GM21367 (cell line): ENCODE results near the gene ABCC3.
"Not testable (repeated sequence)": the region's sequence is repeated elsewhere in the genome, so short reads cannot be mapped to it uniquely, and the experiment has no call there.

Experiments used
- ATAC-seq: cut with Tn5 transposase; IDR thresholded peaks from one replicate; pipeline ENCODE4 v1.9.1; 2021; ENCODE audit not compliant: unreplicated experiment

ABCC3 gene

DNA sequence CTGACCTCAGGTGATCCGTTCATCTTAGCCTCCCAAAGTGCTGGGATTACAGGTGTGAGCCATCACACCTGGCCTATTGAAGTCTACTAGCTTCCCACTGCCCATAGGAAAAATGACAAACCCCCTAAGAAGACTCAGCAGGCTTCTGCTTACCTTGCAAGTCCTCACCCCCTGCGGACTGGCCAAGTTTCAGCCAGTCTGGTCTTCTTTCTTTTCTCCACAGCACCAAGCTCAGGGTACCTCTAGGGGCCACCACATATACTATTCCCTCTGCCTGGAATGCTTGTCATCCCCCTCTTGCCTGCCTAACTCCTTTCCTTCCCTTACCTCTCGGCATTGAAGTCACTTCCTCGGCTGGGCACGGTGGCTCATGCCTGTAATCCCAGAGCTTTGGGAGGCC is 31.2 kb downstream of the ABCC3 start:
- ATAC-seq: no peak

DNA sequence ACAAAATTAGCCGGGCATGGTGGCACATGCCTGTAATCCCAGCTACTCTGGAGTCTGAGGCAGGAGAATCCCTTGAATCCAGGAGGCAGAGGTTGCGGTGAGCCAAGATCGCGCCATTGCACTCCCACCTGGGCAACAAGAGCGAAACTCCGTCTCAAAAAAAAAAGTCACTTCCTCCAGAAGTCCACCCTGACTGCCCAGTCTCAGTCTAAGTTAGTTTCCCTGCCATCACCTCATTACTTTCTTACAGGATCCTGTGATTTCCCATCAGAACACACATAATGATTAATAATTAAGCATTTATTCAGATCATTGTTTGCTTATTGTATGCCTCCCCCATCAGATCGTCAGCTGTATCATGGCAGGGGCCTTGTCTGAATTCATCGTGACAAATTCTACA is 31.6 kb downstream of the ABCC3 start:
- ATAC-seq: no peak

DNA sequence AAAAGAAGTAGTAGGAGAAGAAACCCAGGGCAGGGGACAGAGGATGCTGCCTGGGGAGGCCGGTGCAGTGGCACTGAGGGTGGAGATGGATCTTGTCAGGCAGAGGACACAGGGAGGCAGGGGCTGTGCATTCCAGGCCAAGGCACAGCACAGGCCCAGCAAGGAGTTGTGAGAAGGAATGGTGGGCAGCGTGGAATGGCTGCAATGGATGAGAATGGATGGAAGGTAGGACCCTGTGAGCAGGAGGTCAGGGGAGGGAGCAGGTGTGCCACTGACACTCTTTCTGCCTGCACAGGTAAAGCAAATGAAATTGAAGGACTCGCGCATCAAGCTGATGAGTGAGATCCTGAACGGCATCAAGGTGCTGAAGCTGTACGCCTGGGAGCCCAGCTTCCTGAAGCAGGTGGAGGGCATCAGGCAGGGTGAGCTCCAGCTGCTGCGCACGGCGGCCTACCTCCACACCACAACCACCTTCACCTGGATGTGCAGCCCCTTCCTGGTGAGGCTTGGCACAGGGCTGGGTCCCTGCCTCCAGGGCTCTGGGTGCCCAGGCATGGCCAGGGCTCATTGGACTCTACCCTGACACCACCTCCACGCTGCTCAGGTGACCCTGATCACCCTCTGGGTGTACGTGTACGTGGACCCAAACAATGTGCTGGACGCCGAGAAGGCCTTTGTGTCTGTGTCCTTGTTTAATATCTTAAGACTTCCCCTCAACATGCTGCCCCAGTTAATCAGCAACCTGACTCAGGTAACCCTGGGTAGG is 32.8 kb downstream of the ABCC3 start:
- ATAC-seq: no peak

DNA sequence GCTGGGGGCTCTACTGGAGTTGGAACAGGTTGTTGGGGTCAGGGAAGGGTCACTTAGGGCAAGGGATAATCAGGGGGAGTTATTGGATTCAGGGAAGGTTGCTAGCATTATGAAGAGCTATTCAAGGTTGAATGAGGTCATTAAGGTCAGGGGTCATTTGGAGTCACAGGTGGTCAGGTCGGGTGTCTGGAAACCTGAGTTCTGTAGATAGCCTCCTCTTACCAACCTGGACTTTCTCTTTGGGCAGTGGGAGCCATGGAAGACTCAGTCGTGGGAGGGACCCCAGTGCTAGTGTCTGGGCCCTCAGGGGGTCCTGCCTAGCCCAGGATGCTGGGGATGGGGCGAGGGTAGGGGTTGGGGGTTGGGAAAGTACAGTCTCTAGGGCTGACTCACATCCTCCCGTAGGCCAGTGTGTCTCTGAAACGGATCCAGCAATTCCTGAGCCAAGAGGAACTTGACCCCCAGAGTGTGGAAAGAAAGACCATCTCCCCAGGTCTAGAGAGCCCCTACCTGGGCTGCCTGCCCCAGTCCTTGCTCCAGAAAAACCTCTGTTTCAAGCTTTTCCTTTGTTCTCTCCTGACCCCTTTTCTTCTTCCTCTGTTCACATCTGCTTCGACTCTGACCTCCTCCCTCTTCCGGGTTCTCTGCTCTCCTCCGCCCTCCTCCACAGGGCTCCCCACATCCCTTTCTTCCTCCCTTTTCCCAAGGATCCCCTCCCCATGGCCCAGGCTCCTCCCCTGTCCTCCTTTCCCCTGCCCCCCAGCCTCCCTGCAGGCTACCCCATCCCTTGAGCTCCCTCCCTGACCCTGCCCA is 33.5 kb downstream of the ABCC3 start:
- ATAC-seq: no peak

DNA sequence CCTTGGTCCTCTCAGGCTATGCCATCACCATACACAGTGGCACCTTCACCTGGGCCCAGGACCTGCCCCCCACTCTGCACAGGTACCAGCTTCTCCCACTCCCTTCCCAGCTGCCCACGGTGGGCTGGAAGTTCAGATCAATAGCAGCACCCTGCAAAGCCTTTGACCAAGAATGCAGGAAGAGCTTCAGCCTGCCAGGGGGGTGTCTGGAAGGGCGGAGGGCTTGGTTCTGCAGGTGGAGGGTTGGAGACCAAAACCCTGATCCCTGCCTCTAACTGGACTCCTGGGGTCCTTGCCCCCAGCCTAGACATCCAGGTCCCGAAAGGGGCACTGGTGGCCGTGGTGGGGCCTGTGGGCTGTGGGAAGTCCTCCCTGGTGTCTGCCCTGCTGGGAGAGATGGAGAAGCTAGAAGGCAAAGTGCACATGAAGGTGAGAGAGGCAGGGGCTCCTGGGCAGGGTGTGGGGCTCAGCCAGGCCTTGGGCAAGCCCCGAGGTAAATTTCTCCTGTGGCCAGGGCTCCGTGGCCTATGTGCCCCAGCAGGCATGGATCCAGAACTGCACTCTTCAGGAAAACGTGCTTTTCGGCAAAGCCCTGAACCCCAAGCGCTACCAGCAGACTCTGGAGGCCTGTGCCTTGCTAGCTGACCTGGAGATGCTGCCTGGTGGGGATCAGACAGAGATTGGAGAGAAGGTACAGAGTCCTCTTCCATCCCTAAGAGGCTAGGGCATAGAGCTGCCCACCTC is 34.3 kb downstream of the ABCC3 start:
- ATAC-seq: no peak

DNA sequence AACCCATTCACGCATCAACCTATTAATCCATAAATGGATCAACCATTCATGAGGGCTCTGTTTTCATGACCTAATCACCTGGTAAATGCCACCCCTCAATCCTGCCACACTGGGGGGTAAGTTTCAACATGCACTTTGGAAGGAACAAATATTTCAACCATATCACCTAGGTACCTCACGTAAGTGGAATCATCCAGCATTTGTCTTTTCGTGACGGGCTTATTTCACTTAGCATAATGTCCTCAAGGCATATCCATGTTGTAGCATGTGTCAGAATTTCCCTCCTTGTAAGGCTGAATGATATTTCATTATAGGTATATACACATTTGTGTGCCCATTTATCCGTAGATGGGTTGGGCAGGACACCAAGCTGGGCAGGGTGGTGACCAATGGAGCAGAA is 37.4 kb downstream of the ABCC3 start:
- ATAC-seq: no peak

DNA sequence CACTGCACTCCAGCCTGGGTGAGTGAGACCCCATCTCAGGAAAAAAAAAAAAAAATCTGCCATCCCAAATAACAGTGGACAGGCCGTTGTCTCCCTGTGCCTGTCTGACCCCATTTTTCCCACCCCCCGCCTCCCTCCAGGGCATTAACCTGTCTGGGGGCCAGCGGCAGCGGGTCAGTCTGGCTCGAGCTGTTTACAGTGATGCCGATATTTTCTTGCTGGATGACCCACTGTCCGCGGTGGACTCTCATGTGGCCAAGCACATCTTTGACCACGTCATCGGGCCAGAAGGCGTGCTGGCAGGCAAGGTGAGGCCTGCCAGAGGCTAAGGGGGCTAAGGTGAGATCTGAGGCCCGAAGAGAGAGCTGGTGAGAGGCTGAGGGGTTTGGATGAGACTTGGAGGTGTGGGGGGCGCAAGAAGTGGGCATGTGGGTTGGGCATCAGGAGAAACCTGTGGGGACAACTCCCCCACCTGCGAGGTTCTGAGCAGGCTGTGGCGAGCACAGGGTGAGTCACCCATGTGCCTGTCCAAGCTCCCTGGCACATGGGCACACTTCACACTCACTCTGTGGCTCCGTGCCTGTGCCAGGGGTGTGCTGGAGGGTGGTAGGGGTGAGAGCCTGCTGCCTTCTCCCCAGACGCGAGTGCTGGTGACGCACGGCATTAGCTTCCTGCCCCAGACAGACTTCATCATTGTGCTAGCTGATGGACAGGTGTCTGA is 38.3 kb downstream of the ABCC3 start:
- ATAC-seq: no peak

DNA sequence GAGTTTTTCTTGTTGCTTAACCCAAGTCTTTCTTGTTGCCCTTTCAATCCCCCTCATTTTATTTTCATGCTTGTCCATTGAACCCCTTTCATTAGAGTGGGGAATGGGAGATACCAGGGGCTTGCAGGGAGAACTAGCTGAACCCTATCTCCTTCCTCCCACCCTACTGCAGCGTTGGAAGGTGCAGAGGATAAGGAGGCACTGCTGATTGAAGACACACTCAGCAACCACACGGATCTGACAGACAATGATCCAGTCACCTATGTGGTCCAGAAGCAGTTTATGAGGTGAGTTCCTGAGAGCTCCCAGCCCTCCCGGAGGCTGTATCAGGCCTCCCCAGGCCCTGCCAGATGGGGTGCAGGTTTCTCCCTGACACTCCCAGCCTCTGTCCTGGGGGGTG is 40.5 kb downstream of the ABCC3 start:
- no peak for ATAC-seq

DNA sequence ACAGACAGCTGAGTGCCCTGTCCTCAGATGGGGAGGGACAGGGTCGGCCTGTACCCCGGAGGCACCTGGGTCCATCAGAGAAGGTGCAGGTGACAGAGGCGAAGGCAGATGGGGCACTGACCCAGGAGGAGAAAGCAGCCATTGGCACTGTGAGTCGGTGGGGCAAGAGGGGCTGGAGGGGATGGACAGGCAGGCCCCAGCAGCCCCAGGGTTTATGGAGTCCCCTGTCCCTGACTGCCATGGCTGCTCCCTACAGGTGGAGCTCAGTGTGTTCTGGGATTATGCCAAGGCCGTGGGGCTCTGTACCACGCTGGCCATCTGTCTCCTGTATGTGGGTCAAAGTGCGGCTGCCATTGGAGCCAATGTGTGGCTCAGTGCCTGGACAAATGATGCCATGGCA is 40.9 kb downstream of the ABCC3 start:
- no peak for ATAC-seq

DNA sequence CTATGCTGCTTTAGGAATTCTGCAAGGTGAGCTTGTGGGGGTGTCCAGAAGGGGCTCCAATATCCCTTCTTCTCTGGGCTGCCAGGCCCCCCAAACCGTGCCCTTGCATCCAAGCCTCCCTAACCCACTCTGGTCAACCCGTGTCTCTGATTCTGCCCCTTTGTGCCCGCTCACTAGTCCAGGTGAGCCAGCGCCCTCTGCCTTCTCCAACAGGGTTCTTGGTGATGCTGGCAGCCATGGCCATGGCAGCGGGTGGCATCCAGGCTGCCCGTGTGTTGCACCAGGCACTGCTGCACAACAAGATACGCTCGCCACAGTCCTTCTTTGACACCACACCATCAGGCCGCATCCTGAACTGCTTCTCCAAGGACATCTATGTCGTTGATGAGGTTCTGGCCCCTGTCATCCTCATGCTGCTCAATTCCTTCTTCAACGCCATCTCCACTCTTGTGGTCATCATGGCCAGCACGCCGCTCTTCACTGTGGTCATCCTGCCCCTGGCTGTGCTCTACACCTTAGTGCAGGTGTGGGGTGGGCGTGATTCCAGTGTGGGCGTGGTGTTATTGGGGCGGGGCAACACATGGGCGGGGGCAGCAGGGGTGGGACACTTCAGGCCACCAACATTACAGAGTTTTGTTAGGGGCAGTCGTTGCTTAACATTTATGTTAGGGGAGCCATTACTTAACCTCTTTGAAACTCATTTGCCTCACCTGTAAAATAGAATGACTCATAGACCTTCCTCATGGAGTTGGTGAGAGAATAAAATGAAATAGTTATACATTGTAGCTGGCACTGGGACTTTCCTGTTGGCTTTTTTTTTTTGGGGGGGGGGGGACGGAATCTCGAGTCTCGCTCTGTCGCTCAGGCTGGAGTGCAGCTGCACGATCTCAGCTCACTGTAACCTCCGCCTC is 41.6 kb downstream of the ABCC3 start:
- no peak for ATAC-seq

DNA sequence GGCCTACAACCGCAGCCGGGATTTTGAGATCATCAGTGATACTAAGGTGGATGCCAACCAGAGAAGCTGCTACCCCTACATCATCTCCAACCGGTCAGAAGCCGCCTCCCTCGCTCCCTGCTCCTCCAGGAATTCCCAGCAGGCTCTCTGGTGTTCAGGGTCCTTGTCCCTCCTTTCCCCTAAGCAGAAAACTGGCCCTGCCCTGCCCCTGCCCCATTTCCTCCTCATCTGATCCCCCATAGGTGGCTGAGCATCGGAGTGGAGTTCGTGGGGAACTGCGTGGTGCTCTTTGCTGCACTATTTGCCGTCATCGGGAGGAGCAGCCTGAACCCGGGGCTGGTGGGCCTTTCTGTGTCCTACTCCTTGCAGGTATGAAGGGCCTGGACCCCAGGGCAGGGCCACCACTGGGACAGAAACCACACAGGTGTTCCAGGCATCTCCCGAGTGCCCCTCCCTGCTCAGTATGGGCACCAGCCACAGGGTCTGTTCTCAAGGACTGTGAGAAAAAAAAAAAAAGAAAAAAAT is 43.2 kb downstream of the ABCC3 start:
- no peak for ATAC-seq

DNA sequence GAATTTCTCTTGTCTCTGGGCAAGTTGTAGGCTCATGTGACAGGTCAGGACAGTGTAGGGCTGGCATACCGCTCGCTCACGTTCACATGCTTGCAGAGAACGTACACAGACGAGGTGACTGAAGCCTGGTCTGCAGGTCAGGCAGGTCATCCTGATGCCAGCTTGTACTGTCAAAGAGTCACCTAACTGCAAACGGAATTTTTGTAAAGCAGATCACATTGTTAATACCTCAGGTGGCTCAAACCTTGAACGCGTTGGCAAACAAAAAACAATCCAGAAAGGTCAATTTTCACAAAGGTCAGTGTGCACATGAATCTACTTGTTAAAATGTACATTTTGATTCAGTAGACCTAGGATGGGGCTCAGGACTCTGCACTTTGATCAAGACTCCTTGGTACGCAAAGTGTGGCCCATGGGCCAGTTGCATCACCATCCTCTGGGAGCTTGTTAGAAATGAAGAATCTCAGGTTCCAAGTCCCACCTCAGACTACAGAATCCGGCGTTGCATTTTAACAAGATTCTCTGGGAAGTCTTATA is 44.4 kb downstream of the ABCC3 start:
- ATAC-seq: no peak

DNA sequence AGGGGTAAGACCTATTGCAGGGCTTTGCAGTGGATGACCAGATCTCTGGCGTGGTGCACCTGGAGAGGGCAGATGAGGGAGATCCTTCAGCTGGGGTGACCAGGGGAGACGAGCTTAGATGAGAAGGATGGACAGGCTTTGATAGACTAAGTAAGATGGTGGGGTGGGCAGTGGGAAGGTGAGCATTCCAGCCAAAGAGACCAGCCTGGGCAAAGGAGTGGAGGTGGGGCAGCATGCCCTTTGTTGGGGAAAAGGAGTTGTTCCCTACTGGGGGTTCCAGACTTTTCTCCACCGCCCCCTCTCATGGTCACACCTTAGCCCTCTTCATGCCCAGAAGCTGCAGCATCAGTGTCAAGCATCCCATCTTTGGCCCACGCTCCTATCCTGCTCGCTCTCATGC is 45.4 kb downstream of the ABCC3 start:
- no peak for ATAC-seq

DNA sequence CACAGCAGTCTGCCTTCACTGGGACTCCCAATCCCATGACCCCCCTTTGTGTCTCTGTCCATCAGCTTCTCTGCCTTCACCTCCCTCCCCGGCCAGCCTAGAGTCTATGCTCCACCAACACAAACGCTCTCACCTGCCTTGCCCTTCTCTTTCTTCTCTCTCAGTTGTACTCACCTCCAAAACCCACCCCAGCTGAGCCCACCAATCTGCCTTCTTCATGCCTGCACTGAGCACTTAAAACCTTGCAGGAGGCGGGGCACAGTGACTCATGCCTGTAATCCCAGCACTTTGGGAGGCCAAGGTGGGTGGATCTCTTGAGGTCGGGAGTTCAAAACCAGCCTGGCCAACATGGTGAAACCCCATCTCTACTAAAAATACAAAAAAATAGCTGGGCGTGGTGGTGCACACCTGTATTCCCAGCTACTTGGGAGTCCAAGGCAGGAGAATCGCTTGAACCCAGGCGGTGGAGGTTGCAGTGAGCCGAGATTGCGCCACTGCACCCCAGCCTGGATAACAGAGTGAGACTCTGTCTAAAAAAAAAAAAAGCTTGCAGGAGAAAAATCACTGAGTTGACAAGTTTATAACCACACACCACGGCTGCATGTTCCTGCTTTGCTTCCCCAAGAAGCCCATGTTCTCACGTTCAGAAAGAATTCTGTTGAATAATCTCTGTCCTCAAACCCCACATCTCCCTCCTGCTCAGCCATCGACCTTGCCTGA is 46.0 kb downstream of the ABCC3 start:
- ATAC-seq: not testable (repeated sequence)

DNA sequence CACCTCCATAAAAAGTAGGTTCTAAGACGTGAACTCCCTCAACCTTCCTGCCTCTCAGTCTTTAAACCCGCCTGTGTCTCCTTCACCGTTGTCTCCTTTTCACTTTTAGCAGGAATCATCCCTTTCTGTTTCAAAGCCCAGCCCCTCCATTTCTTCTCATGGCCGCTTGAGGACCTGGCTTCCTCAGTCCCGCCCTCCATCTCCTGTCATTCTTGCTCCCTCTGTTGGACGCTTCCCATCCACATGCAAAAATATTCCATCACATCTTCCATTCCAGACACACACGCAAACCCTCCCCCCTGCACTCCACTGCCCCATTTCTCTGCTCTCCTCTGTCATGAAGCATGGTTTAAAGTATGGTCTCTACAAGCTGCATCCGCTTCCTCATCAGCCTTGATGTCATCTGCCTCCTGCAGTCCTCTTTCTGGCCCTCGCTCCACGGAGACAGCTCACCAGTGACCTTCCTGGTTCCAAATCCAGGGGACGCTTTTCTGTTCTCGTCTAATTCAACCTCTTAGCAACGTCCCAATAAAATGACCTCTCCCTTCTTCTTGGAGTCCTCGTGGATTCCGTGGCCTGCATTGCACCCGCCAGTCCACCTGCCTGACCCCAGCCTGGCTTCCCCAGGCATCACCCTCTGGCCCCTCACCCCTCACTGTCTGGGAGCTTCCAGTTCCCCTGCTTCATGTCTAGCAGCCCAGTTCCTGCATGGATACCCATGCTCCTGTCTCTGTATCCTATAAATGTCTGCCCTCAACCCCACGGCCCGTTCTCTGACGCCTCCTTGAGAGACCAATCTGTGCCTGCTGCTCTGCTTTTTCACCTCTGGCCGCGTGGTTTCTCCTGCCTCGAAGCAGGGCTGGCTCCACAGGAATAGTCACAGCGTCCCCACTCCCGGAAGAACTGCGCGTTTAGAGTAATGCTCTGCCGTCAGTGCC is 46.9 kb downstream of the ABCC3 start:
- no peak for ATAC-seq

DNA sequence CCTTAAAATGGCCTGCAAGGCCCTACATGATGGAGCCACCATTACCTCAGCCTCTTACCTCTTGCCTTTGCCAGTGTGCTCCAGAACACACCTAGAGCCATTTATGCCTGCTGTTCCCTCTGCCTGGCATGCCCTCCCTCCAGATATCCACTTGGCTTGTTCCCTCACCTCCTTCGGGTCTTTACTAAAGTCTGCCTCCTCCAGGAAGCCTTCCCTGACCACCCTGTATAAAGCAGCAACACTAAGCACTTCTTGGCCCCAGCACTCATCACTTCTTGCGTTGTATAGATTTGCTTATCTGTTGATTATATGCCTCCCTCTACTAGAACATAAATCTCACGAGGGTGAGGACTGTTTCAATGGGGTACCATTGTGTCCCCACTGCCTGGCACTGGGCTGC is 47.8 kb downstream of the ABCC3 start:
- ATAC-seq: no peak

DNA sequence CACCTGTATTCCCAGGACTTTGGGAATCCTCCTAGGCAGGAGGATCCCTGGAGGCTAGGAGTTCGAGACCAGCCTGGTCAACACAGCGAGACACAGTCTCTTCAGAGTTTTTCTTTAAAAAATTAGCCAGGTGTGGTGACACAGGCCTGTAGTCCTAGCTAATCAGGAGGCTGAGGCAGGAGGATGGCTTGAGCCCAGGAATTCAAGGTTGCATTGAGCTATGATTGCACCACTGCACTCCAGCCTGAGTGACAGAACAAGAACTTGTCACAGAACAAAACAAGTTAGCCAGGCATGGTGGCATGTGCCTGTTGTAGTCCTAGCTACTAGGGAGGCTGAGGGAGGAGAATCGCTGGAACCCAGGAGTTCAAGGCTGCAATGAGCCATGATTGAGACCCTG is 48.3 kb downstream of the ABCC3 start:
- no peak for ATAC-seq
